GM21529 (cell line): Measurements from ENCODE around the gene HS3ST5.
A peak's percentile ranks its signal among the peaks of the same experiment; 100 is the strongest.
"Not testable (repeated sequence)": the region's sequence is repeated elsewhere in the genome, so short reads cannot be mapped to it uniquely, and the experiment has no call there.

Experiments
- ATAC-seq: cut with Tn5 transposase; IDR thresholded peaks from one replicate; pipeline ENCODE4 v1.9.1; 2021; ENCODE audit not compliant: unreplicated experiment

HS3ST5 gene

DNA sequence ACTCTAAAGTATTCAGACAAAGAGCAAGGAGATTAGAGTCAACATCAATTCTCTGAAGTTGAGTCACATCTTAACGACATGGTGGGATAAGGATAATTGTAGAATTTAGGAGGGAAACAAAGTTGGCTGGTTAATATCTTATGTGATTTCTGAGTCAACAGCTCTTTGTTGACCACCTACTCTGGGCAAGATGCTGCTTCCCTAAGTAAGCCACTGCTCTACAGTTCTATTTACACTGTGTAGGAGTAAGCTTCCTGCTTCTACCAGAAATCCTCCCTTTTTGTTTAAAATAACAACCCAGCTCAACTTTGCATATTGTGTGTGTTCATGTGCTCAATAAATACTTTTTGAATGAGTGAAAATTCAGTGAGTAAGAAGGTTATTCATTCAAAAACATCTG is 3.1 kb downstream of the HS3ST5 start:
- ATAC-seq = no peak

DNA sequence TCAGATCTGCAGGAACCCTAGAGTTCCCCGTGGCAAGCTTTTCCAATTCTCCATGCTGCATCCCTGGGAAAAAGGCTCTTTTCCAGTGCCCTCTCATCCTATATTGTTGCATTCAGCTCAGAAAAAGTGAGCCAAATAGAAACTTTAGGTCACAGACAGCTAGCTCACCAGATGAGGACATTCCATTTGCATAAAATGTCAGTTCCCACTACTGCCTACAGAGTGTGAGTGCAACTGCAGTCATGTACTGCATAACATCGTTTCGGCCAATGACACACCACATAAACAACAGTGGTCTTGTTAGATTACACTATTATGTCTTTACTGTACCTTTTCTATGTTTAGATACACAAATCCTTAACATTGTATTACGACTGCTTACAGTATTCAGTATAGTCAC is 8.6 kb downstream of the HS3ST5 start:
- ATAC-seq = peak; percentile 55

DNA sequence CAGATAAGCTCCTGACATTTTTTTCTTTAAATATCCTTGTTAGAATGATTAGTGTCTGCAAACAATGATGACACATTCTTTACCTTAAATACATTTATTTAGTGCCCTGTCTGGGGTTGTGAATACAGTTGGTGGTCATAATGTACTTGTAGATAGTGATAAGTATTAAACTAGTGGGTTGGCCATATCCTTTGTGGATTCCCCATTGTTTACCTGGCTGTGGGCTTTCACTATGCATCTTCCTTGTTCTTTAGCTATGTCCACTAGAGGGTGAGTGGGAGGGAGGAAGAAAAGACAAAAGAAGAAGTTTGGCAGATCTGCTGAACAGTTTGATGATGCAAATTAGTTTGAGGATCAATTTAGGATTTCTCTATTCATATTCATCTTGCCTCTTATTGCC is 15.7 kb downstream of the HS3ST5 start:
- ATAC-seq = no peak

DNA sequence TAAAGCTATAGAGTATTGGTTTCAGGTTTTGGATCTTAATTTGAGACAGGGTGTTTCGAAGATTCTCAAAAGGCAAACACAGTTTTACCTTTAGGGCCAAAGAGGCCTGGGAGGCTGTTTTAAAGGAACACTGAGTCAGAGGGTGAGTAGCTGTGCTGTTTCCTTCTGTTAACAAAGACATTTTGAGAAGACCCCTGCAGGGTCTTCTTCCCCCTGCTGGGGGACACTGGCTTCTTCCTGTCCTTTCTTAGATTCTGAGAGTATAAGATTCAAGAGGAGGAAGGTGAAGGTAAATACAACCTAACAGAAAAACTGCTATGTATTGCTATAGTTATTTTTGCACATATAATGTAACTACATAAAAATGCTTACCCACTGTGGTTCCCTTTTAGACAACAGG is 19.0 kb downstream of the HS3ST5 start:
- no peak for ATAC-seq

DNA sequence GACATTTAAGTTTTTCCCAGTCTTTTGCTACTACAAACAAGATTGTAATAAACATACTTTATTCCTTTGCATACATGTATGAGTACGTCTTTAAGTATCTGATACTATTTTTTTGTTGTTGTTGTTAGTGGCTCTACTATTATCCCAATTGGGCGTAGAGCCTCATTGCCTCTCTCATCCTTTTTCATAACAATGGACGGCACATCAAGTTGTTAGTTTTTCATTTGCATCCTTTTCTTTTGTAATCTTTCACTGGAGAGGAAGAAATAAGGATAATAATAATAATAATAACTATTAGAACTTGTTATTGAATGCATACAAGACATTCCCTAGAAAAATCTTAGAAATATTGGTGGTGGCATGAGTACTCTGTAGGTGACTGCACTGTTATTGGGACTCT is 23.1 kb downstream of the HS3ST5 start:
- ATAC-seq = no peak

DNA sequence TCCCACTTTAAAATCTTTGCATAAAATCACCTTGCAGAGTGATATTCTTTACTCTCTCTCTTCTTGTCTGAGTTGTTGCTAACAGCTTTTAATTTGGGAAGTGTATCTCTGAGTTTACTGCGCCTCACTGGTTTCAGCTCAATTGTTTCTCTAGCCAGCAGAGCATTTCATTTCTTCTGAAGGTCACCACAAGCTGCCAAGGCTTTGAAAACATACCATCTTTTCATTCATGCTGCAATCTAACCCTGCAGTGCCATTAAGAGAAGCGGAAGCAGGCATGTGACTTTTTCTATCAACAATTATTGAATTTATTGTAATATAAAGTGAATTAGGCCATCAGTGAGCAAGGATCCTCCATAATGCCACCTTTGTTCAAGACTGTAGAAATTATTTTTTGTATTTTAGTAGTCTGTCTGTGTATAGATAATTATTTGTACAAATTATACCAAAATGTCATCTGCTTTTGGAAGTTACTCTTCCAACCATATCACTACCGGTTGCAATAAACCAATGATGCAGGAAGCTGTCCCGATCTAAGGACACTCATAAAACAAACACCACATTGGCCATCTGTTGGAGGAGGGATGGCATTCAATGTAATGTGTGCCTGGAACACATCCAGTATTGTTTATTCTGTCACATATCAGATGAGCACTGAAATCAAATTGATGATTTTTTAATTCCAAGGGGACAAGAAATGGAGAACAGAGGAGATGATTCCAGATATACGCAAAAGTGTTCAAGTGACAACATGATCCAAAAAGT is 26.8 kb downstream of the HS3ST5 start:
- ATAC-seq = no peak

DNA sequence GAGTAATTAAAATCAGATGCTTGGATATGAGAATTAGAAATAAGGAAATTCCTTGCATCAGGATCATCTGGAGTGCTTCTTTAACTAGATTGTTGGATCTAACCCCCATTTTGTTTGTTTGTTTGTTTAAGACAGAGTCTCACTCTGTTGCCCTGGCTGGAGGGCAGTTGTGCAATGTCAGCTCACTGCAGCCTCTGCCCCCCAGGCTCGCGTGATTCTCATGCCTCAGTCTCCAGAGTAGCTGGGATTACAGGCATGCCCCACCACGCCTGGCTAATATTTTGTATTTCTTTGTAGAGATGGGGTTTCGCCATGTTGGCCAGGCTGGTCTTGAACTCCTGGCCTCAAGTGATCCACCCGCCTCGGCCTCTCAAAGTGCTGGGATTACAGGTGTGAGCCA is 29.0 kb downstream of the HS3ST5 start:
- ATAC-seq = not testable (repeated sequence)

DNA sequence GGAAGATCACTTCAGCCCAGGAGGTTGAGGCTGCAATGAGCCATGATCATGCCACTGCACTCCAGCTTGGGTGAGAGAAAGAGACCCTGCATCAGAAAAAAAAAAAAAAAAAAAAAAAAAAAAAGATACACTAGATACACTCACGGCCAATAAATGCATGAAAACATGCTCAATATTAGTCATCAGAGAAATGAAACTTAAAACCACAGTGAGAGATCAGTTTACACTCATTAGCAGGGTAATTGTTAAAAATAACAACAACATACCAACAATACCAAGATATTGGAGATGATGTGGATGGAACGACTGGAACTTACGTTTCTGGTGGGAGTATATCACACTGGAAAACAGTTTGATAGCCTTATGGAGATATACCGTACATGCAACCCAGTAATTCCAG is 29.9 kb downstream of the HS3ST5 start:
- peak; percentile 62 for ATAC-seq

DNA sequence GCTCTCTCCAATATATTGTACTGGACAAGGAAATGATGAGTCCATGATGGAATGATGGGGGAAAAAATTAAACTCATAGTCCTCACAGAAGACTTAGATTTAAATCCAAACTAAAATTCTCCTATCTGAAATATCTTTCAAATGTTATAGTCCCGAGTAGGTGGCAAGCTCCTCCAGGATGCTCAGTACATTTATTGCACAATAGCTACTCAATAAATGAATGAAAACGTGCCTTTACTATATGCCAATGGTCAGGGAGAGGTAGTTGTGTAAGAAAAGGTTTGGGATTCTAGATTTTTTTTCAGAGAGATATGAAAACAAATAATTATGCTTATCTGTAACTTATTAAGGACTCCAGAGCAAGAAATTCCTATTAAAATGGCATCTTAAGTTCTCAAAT is 32.8 kb downstream of the HS3ST5 start:
- no peak for ATAC-seq

DNA sequence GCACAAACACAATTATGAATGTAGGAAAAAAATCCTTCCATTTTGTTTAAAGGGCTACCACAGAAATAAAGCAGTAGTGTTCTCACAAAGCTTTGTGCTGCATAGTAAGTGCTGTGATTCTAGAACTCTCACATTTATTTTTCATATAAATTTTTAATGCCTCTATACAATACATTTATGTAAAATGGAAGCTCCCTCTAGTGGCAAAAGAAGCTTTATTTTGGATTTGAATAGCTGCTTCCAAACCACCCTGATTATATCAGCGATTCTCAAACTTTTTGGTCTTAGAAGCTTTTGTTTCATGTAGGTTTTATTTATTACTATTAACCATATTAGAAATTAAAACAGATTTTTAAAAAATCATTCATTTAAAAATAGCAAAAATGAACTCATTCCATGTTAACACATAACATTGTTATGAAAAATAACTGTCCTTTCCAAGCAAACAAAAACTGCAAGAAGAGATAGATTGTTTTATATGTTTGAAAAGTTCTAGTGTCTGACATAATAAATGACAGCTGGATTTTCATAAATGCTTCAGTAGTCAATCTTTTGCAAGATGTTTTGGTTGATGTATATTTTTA is 38.4 kb downstream of the HS3ST5 start:
- no peak for ATAC-seq

DNA sequence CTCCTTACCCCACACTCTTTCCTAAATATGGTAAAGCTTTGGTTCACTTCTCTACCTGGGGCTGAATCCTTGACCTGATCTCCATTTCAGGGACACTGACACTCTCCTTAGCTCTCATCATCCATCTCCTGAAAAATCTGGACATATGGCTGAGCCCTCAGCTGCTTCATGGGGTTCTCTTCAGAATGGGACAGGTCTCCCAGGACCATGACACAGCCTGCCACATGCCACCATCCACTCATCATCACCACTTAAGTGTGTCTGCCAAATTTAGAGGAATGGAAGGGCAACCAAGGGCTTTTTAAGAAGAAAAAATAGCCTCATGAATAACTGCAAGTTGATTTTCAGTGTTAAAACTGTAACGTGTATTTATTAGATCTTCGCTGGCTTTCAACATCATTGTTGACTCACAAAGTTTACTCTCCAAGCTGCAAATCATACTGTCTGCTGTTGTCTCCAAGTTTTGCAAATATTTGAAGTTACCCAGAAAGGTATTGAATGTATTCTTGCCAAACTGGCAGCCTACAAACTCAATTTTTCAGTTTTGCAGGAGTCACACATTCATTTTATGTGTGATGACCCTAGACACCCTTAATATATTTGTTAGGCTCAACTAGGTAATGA is 41.1 kb downstream of the HS3ST5 start:
- ATAC-seq = no peak

DNA sequence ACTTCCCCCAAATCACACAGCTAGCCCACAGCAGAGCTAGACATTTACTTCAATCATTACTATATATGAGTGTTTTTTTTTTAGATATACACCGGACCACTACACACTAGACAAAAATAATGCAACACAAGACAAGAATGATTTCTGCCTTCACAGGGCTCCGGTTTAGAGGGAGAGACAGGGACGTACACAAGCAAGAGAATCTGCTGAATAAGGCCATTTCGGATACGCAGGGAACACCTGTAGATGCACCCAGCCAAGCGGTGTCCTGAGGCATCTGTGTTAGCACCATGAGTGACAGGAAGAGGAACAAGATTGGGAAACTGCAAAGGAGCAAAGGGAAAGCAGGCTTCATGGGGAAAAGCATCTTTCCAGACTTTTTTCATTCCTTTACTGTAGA is 45.7 kb downstream of the HS3ST5 start:
- ATAC-seq = no peak

DNA sequence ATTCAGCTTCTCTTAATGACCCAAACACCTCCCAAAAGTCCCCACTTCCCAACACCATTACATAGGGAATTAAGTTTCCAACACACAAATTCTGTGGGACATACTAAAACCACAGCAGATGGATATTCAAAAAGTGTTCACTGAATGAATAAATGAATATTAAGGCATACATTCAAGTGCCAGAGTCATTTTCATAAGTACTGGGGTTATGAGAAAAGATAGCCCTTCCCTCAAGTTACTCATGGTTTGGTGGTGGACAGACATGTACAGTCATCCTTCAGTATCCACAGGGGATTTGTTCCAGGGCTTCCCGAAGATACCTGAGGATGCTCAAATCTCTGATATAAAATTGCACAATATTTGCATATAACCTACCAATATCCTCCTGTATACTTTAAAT is 50.4 kb downstream of the HS3ST5 start:
- no peak for ATAC-seq

DNA sequence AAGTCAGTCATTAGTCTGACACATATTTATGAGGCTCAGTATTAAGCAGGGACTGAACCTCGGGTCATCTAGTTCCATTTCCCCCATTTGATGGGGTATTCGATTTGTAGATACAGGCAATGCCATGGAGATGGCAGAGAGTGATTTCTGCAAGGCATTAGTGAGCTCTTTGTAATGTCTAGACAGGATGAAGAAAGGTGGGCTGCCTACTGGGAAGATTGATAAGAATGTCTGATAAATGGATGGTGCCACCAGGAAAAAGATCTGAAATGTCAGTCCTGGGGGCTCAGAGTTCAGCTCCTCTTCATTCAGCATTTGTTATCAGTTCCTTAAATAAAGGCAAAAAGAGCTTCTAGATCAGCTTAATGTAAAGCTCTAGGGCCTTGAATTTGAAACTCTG is 51.4 kb downstream of the HS3ST5 start:
- no peak for ATAC-seq

DNA sequence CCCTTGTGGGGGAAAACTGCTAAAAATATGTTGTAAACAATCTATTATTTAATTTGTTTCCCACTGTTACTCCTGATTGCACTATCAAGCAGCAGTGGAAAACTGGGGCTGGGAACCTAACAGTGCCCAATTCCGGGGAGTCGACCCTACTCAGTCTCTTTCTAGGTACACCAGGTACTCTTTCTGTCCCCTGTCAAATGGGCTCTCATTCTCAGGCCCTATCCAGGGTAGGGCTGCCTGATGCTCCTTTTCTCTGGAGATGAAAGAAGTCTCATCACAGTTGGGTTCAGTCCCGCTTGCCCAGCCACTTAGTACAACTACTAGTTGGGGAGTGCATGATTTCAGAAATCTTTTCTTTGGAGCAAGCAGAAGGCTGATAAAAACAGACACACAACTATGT is 52.0 kb downstream of the HS3ST5 start:
- ATAC-seq = no peak

DNA sequence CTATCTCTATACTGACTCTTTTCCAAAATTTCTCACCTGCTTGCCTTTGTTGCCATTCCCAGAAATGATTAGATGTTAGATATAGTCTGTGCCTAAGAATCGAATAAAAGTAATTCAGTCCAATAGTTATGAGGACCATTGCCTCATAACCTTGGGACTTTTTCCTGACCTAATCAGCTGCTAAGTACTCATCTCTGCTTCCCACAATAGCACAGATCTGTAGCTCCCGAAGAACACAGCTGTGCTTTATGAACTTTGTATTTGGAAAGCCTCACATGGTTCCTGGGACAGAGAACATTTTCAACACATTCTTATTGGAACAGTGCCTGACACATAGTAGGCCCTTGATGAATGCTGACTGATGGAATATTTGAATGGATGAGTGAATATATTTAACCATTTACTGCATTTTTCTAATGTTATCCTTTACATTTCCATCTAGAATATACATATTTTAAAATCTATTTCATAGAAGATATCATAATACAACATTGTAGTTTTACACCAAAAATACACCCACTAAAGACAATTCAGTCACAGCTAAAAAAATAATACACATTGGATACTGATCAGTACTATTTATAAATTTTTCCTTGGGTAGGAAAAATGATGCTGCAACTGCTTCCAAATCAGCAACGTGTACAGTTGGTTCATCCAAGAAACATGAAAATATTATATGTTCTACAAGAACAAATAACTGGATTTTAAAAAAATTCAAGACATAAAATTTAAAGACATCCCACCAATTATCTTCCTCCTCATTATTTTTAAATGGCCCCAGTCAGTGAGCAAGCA is 53.9 kb downstream of the HS3ST5 start:
- no peak for ATAC-seq

DNA sequence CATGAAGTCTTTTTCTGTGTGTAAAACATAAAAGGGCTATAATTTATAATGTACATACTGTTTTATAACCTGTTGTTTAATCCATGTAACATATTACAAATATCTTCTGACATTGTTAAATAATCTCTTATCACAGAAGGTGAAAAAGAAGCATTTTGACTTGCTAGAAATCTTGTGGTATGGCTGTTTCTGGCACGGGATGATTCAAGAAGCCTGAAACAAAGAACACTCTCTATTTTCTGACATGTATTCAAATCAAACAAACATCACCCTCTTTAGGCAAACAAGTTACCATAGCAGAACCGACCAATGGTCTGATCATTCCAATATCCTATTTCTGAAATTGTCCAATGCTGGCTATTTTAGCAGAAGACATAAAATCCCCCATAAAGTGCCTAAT is 55.4 kb downstream of the HS3ST5 start:
- ATAC-seq = no peak

DNA sequence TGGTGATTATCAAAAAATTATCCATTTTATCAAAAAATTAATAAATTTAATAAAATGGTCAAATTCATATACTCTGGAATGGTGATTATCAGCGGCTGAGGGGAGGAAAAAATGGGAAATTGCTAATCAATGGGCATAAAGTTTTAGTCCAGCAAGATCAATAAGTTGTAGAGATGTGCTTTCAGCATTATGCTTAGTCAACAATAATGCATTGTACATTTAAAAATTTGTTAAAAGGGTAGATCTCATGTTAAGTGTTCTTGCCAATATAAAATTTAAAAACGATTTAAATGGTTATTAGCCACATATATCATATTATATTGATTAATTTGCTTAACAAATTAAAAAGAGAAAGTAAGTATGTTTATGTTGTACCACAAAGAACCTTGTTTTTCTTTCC is 56.6 kb downstream of the HS3ST5 start:
- ATAC-seq = no peak

DNA sequence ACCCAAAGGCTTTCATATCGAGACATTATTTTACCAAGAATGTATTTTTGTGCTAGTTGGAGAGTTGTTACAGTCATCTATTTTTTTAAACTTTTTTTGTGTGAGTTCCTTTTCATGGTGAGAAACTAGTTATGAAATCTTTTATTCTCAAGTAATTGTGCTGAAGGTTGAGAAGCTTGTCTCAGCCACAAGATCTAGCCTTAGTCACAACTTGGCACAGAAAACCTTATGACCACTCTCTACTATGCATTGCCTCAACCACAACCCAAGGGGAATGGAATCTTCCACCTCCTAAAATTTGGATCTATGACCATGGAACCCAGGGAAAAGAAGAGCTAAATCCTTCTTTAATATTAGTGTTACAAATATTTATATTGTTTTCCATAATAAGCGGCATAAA is 58.5 kb downstream of the HS3ST5 start:
- ATAC-seq = no peak

DNA sequence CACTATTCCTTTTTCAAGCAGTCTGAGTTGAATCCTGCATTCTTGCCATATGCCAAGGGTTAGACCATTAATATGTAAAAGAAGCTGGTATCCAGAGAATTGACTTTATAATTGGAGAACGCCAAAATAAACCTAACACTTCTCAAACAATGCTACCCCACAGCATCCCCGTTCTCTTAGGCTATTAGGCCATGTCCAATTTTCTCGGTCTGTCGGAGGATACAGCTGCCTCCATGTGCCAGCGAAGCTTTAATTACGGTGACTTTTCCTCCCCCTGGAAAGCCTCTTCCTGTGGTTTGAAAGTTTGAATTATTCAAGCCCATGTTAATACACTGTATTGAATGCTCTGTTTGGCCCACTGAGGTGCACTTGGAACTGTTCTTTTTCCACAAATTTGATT is 60.5 kb downstream of the HS3ST5 start:
- ATAC-seq = no peak

DNA sequence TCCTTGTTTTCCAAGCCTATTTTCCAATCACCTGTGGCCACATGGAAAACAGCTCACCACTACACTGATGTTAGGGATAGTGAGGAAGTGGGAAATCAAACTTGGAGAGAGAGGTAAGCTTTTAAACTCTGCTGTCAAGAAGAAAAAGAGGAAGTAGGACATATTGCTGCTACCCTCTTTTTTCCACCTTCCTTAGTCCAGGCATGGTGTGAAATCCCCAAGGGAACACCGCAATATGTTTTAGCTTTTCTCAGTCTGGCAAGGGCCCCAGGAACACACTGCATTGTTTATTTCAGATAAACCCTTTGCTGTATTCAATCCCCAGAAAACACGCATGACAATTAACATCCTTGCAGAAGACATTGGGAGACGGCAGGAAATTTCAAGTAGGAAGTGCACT is 61.3 kb downstream of the HS3ST5 start:
- ATAC-seq = no peak
